OCI-LY7 (cell line): ENCODE results near the gene ERCC2.

Source experiments
- CTCF ChIP-seq: fragments of 200-600 bp; sonication (generic); conservative IDR thresholded peaks from 2 replicates; pipeline ENCODE4 v1.5.1; 2014; ENCODE audit warnings: mild to moderate bottlenecking, antibody characterized with exemption, low read length, moderate library complexity, mixed read lengths
- EZH2phosphoT487 ChIP-seq: fragments of 200-600 bp; sonication (generic); IDR thresholded peaks from 2 replicates; pipeline ENCODE4 v1.6.1; 2018; ENCODE audit warnings: low read depth, borderline replicate concordance, mild to moderate bottlenecking, mixed run types, antibody characterized with exemption, low read length, moderate library complexity, mixed read lengths

GRCh38 chr19:45376045-45376724 lies 5.8 kb upstream of the ERCC2 start:
- TF ChIP-seq CTCF (no peak), EZH2phosphoT487 (no peak)
